ENCODE results near the gene IFT74.

Gene IFT74

DNA sequence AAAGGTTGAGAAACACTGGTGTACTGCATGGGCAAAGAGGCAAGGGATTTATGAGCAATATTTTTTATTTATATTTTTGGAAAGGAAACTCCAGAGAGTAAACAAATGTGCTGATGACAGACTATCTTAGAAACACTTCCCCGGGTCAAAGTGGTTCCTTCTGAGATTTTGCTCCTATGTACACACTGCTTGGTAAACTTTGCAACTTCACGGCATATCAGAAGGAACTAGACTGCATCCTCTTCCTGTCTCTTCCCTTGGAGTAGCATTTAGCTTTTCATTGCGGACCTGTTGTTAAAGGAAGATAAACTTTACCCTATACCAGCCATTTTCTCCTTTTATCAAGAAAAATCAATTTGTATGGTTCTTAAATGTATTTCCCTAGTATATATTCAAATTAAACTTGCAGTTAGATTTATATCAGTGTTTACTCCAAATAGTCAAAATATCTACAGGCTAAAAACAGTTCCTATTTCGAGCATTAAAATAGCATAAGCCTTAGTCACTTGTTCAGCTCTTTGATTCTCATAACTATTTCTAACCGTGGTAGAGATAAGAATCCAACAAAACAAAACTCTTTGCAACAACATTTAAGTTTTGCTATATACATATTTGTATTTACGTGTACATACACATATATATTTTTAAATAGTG, 97.3 kb downstream of the IFT74 start:
- Histone ChIP-seq H3K9ac (no peak overlapping the region), H4K20me1 (no peaks in the 10 kb centered on the region), H3K9me3 (replicated peaks in 1 of 11) (no peaks in the 10 kb centered on the region), H3K27ac (no peak overlapping the region), H3K36me3 (no peaks in the 10 kb centered on the region), H3K27me3 (no peaks in the 10 kb centered on the region), H3K4me2 (peak overlapping the region in 2 of 11 experiments; percentile 0 to 14; a peak in 1 of 22 replicates), H3K4me1 (peaks cover 0 to 7% (median 0%) of the 10 kb centered on the region in 10 experiments; a peak in 1 of 20 replicates), H3K4me3 (no peak overlapping the region)
- no peak for TF ChIP-seq Cebpa-rat (IDR thresholded peaks at IDR 0.05)

DNA sequence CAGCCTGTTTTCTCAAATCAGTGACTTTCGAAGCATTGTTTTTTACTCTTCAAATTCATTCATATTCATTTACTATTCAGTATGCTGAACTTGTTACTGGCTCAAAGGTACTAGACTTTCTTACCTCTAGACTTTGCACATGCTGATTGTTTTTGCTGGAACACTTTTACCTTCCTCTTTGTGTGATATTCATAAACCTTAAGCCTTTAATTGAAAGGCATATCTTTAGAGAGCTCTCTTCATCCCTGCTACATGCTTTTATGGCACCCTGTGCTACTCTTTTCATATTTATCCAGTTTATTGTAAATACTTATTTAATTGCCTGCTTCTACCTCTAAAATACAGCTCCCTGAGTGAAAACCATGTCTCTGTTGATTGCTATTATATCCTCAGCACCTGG, 97.9 kb downstream of the IFT74 start:
- H3K4me3 ChIP-seq: no peak overlapping the region
- H3K27me3 ChIP-seq: no peaks in the 10 kb centered on the region
- no peak for TF ChIP-seq Cebpa-rat (IDR thresholded peaks at IDR 0.05)
- H3K4me2 ChIP-seq: no peak overlapping the region
- no peak overlapping the region for H3K9ac ChIP-seq
- no peak overlapping the region for H3K27ac ChIP-seq
- peaks cover 0 to 7% (median 0%) of the 10 kb centered on the region in 10 experiments; a peak in 1 of 20 replicates for H3K4me1 ChIP-seq
- H4K20me1 ChIP-seq: no peaks in the 10 kb centered on the region
- no peaks in the 10 kb centered on the region for H3K9me3 ChIP-seq (replicated peaks in 1 of 11)
- no peaks in the 10 kb centered on the region for H3K36me3 ChIP-seq

DNA sequence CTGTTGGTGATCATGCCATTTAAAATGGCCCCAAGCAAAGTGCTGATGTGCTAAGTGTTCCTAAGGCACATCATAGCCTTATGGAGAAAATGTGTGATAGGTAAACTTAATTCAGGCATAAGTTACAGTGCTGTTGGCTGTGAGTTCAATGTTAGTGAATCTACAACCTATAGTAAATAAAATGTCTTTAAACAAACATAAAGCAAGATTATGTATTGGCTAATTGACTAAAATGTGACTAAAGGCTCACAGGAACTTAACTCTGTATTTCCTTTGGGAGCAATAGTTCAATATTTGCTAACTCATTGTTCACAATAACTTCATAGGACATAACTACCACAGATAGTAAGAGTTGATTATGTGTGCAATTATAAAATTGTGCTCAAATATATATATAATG, 98.6 kb downstream of the IFT74 start:
- H3K4me1 ChIP-seq: peaks cover 0 to 7% (median 0%) of the 10 kb centered on the region in 10 experiments; a peak in 1 of 20 replicates
- no peak overlapping the region for H3K9ac ChIP-seq
- H3K27me3 ChIP-seq: no peaks in the 10 kb centered on the region
- no peaks in the 10 kb centered on the region for H3K9me3 ChIP-seq (replicated peaks in 1 of 11)
- no peak overlapping the region for H3K4me3 ChIP-seq
- no peak overlapping the region for H3K4me2 ChIP-seq
- H3K27ac ChIP-seq: no peak overlapping the region
- no peaks in the 10 kb centered on the region for H3K36me3 ChIP-seq
- H4K20me1 ChIP-seq: no peaks in the 10 kb centered on the region
- no peak for TF ChIP-seq Cebpa-rat (IDR thresholded peaks at IDR 0.05)

DNA sequence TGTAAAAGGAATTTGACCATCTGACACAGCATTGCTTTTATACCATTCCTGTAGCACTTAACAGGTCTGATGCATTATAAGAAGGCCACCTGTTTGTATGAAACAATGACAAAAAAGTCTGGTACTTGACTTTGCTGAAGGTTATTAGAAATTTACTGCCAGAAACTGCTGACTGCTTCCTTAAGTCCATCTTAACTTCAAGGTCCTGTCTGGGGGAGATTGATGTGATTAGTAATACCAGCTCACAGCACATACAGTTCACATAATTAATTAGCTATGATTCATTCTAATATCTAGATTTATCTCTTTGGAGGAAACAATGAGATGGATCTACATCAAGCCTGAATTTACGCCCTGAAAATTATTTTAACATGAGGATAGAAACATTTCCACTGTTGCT, 103.2 kb downstream of the IFT74 start:
- H3K36me3 ChIP-seq: no peaks in the 10 kb centered on the region
- no peak overlapping the region for H3K4me2 ChIP-seq
- H3K27me3 ChIP-seq: no peaks in the 10 kb centered on the region
- no peak overlapping the region for H3K27ac ChIP-seq
- no peak for TF ChIP-seq Cebpa-rat (IDR thresholded peaks at IDR 0.05)
- no peak overlapping the region for H3K9ac ChIP-seq
- H3K9me3 ChIP-seq (replicated peaks in 1 of 11): no peaks in the 10 kb centered on the region
- H3K4me1 ChIP-seq: no peaks in the 10 kb centered on the region
- H3K4me3 ChIP-seq: no peak overlapping the region
- no peaks in the 10 kb centered on the region for H4K20me1 ChIP-seq

DNA sequence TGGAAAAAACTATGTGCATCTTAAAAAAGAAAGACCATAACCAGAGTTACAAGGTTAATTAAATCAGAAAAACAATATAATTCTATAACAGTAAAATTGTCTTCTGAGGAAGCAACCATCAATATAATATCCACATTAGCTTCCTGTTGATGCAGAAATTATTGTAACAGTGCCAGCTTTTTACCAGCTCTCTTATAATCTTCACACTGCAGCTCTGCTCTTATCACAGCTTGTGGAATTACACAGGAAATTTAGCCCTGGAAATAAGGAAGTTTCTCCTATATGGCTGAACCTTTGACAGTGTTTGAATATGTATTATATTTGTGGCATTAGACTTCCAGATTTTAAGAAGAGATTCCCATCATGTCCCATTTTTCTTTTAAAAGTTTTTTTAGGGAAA, 103.7 kb downstream of the IFT74 start:
- TF ChIP-seq Cebpa-rat (IDR thresholded peaks at IDR 0.05): no peak
- H3K36me3 ChIP-seq: no peaks in the 10 kb centered on the region
- H3K9ac ChIP-seq: no peak overlapping the region
- H3K9me3 ChIP-seq (replicated peaks in 1 of 11): no peaks in the 10 kb centered on the region
- no peak overlapping the region for H3K4me2 ChIP-seq
- H3K27ac ChIP-seq: no peak overlapping the region
- no peak overlapping the region for H3K4me3 ChIP-seq
- H3K4me1 ChIP-seq: no peaks in the 10 kb centered on the region
- H3K27me3 ChIP-seq: no peaks in the 10 kb centered on the region
- no peaks in the 10 kb centered on the region for H4K20me1 ChIP-seq

DNA sequence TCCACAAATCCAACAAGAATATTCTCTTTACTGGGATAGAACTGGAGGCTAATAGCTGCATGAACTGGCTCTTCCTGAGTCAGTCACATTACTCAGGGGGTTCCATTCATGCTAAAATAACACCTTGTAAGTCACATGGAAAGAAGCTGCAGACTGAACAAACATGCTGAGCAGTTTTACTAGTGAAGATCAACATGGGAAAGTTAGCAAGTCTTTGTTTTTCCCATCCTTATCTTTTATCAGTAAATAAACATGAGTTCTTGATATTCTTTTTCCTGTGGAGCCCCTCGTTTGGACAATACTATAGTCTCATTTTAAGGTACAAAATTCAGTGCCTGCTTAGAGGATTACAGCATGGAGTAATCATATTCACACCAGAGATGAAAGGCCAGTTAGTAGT, 109.1 kb downstream of the IFT74 start:
- H3K9ac ChIP-seq: no peak overlapping the region
- H3K4me3 ChIP-seq: no peak overlapping the region
- H3K36me3 ChIP-seq: no peaks in the 10 kb centered on the region
- H3K27me3 ChIP-seq: no peaks in the 10 kb centered on the region
- no peaks in the 10 kb centered on the region for H4K20me1 ChIP-seq
- H3K27ac ChIP-seq: no peak overlapping the region
- no peak for TF ChIP-seq Cebpa-rat (IDR thresholded peaks at IDR 0.05)
- no peak overlapping the region for H3K4me2 ChIP-seq
- H3K9me3 ChIP-seq (replicated peaks in 1 of 11): no peaks in the 10 kb centered on the region
- peaks cover 0 to 6% (median 4%) of the 10 kb centered on the region in 10 experiments; a peak in 8 of 20 replicates for H3K4me1 ChIP-seq

DNA sequence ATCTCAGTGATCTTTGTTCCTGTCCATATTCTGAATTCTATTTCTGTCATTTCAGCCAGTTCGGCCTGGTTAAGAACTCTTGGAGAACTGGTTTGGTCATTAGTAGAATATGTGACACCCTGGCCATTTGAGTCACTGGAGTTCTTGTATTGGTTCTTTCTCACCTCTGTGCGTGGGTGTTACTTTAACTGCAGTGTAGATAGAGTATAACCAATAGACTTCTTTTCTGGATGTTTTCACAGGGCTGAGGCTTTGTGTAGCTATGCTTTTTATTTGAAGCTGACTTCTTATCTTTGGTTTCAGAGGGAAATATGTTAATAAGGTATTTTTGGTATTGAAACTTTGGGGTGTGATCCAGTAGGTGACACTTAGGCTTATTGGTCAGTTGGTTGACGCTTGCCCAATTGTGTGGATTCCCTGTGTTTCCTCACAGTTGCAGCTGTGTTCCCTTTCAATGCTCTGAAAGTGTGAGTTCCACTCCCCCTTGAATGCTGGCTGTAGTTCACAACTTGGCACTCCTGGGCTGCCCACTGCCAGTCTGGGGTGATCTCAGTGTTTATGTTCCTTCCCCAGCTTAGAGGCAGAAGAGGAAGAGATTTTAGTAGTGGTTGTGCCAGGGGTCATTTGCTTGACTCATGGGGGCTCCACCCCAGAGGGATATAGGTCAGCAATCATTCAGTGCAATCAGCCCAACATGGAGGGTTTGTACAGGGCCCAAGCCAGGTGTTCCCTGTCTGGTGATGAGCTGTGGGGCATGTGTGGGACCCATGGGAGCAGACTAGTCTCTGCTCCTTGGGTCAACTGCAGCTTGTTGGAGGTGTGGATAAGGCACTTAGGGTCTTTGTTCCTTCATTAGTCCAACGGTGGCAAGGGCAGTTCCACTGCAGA, 117.9 kb downstream of the IFT74 start:
- TF ChIP-seq Cebpa-rat (IDR thresholded peaks at IDR 0.05): no peak
- H3K27me3 ChIP-seq: no peaks in the 10 kb centered on the region
- H3K36me3 ChIP-seq: no peaks in the 10 kb centered on the region
- H4K20me1 ChIP-seq: no peaks in the 10 kb centered on the region
- H3K4me2 ChIP-seq: no peak overlapping the region
- H3K9ac ChIP-seq: no peak overlapping the region
- no peaks in the 10 kb centered on the region for H3K9me3 ChIP-seq (replicated peaks in 1 of 11)
- no peak overlapping the region for H3K4me3 ChIP-seq
- no peaks in the 10 kb centered on the region for H3K4me1 ChIP-seq
- no peak overlapping the region for H3K27ac ChIP-seq

DNA sequence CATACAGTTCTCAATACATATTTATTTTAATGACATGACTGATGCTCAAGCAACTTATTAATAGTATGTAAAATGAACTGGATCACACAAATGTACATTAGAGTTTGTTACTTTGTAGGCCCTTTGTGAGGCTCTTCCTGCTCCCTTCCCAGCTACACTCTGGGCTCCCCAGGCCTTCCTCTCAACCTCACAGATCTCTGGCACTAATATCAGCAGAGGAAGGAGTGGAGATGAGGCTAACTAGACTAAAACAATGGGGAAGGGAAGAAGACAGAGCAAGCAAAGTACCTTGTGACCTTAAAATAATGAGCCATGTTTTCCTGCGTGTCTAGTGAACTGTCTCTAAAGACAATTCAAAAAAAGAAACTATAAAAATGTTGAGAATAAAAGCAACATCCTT, 122.5 kb downstream of the IFT74 start:
- H4K20me1 ChIP-seq: no peaks in the 10 kb centered on the region
- H3K4me1 ChIP-seq: no peaks in the 10 kb centered on the region
- no peaks in the 10 kb centered on the region for H3K36me3 ChIP-seq
- H3K27ac ChIP-seq: no peak overlapping the region
- H3K4me2 ChIP-seq: no peak overlapping the region
- TF ChIP-seq Cebpa-rat (IDR thresholded peaks at IDR 0.05): no peak
- no peak overlapping the region for H3K4me3 ChIP-seq
- H3K9ac ChIP-seq: no peak overlapping the region
- no peaks in the 10 kb centered on the region for H3K9me3 ChIP-seq (replicated peaks in 1 of 11)
- H3K27me3 ChIP-seq: no peaks in the 10 kb centered on the region

DNA sequence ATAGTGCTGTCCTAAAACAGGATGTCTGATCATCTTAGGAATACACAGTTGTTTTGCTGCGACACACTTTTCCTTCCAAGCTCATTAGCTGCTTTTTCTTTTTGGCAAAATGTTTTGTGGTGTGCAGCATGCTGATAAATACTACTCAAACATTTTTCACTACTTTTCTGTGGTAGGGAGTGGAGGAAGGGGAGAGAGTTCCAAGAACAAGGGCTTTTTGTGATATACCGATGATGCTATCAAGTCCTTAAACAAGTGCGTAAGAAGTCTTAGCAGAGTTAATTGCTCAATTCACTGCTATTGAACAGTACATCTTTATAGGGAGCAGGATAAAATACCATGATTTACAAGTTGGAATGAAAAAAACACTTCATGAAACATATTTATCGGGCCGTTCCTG, 129.2 kb downstream of the IFT74 start:
- Histone ChIP-seq H3K27ac (no peak overlapping the region), H3K36me3 (no peaks in the 10 kb centered on the region), H3K4me1 (no peaks in the 10 kb centered on the region), H3K27me3 (no peaks in the 10 kb centered on the region), H3K9me3 (replicated peaks in 1 of 11) (no peaks in the 10 kb centered on the region), H4K20me1 (no peaks in the 10 kb centered on the region), H3K4me2 (no peak overlapping the region), H3K9ac (no peak overlapping the region), H3K4me3 (no peak overlapping the region)
- TF ChIP-seq Cebpa-rat (IDR thresholded peaks at IDR 0.05): no peak

All from BLaER1 treated with 17β-estradiol and CSF1 and Interleukin-3, amounts not matched to agents 10 nM and 100 nM (cell line).